GM19043 (cell line): Measurements from ENCODE around the gene CFHR5.
A peak's percentile ranks its signal among the peaks of the same experiment; 100 is the strongest.
"Not testable (repeated sequence)": the region's sequence is repeated elsewhere in the genome, so short reads cannot be mapped to it uniquely, and the experiment has no call there.

Experiments
- ATAC-seq: cut with Tn5 transposase; IDR thresholded peaks from one replicate; pipeline ENCODE4 v1.9.1; 2021; ENCODE audit warnings: low read depth; ENCODE audit not compliant: unreplicated experiment

The CFHR5 gene

DNA sequence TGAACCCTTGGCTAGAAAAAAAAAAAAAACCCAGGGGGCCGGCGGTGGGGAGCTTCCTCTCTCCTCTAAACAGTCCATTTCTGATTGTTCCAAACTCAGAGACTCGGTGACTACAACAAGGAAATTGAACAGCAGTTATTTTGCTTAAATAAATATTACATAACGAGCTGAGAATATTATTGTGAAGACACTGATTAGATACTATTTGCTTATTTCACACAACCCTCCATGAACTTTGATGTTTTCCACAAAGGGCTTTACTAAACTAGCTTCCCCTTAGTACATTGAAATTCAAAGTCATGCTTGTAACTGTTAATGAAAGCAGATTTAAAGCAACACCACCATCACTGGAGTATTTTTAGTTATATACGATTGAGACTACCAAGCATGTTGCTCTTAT is at the start of gene CFHR5:
Gene CFHR5, plus strand, starts transcription at position 279 of the 400 bp plus-strand sequence. Its CDS starts 109 bp downstream, at position 388.
- ATAC-seq: no peak

DNA sequence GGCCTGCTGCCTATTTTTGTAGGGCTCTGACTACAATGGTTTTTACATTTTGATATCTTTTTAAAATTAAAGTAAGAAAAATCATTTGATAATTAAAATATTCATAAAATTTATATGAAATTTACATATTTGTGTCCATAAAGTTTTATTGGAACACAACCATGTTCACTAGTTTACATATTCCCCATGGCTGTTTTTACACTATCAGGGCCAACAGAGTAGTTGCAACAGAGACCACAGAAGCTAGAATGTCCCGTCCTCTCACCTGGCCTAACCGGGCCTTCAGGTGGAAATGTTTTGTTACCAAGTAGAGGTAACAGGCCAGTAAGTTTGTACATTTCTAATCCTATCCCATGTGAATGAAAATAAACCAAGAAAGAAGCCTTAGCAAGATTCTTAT is 44.5 kb upstream of the CFHR5 start:
- ATAC-seq: not testable (repeated sequence)

DNA sequence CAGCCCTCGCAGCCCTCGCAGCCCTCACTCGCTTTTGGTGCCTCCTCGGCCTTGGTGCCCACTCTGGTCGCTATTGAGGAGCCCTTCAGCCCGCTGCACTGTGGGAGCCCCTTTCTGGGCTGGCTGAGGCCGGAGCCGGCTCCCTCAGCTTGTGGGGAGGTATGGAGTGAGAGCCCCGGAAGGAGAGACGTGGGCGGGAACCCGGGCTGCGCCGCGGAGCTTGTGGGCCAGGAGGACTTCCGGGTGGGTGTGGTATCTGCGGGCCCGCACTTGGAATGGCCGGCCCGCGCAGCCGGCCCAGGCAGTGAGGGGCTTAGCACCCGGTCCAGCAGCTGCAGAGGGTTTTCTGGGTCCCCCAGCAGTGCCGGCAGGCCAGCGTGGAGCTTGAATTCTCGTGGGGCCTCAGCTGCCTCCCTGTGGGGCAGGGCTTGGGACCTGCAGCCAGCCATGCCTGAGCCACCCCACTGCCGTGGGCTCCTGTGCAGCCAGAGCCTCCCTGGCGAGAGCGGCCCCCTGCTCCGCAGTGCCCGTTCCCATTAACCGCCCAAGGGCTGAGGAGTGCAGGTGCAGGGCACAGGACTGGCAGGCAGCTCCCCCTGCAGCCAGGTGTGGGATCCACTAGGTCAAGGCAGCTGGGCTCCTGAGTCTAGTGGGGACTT is 43.7 kb upstream of the CFHR5 start:
- no peak for ATAC-seq

DNA sequence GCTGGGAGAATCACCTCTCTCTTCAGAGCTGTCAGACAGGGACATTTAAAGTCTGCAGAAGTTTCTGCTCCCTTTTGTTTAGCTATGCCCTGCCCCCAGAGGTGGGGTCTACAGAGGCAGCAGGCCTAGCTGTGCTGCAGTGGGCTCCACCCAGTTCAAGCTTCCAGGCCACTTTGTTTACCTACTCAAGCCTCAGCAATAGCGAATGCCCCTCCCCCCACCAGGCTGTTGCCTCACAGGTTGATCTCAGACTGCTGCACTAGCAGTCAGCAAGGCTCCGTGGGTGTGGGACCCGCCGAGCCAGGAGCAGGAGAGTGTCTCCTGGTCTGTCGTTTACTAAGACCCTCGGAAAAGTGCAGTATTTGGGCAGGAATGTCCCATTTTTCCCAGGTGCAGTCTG is 35.9 kb upstream of the CFHR5 start:
- not testable (repeated sequence) for ATAC-seq

DNA sequence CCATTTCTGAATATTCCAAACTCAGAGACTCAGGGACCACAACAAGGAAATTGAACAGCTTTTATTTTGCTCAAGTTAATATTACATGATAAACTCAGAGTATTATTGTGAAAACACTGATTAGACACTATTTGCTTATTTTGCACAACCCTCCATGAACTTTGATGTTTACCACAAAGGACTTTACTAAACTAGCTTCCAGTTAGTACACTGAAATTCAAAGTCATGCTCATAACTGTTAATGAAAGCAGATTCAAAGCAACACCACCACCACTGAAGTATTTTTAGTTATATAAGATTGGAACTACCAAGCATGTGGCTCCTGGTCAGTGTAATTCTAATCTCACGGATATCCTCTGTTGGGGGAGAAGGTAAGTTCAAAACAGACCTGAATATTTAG is 33.8 kb upstream of the CFHR5 start, which contains the start of gene CFHR2:
Gene CFHR2, plus strand, starts transcription at position 171 of the 400 bp plus-strand sequence. Its CDS starts 143 bp downstream, at position 314.
- not testable (repeated sequence) for ATAC-seq

DNA sequence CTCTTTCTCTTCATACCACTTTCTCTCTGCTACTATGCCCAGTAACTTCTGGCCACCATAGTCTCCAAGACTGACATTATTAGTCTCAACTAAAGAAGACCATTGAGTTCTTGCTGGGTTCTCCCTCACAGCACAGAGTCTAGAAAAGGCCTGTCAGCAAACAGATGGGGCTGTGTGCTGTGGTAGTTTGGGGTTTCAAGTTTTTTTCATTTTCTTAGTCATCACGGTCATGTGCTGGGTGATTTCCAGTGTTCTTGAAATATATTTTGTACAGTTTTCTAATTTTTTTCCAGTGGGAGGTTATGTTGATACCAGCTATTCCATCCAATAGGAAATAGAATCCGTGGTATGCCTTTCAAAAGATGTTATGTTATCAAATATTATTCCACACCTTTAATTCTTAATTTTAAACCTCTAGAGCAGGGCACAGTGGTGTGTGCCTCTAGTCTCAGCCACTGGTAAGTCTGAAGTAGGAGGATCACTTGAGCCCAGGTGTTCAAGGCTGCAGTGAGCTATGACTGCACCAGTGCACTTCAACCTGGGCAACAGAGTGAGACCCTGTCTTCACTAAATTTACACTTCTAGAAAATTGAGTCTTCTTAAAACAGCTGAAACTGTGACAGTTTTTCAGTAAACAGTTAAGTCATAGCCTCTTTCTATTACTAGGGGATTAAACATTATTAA is 25.5 kb upstream of the CFHR5 start:
- peak; percentile 82 for ATAC-seq

DNA sequence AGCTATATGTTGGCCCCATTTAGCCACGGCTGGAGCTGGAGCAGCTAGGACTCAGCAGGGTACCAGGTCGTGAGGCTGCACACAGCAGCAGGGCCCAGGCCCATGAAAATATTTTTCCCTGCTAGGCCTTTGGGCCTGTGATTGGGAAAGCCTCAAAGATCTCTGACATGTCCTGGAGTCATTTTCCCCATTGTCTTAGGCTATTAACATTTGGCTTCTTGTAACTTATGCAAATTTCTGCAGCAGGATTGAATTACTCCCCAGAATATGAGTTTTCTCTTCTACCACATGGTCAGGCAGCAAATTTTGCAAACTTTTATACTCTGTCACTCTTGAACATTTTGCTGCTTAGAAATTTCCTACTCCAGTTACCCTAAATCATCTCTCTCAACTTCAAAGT is 22.6 kb upstream of the CFHR5 start:
- no peak for ATAC-seq

DNA sequence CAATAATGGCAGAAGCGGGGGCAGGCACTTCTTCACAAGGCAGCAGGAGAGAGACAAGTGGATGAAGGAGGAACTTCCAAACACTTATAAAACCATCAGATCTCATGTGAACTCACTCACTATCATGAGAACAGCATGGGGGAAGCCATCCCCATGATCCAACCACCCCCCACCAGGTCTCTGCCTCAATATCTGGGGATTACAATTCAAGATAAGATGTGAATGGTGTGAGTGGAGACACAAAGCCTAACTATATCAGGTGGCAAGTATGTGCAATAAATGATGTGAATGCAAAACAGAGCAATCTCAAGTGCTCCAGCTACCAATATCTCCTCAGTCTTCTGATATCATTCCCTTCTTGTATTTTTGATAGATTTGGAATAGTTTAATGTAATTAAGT is 21.4 kb upstream of the CFHR5 start:
- ATAC-seq: no peak

DNA sequence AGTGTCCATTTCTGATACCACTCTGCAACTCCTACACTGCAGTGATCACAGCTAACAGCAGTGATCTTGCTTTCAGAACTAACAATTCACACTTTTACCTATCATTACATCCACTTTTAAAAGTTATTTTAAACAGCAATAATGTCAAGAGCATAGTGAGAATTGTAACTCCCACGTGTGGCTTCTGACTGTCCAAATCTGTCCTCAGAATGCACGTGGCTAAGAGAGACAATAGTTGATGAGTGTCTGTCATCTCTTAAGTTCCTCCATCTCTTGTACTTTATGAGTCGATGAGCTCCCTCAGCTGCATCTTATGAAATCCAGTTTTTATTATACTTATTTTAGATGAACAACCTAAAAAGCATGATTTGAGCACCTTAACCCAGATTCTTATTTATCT is 16.5 kb upstream of the CFHR5 start:
- ATAC-seq: no peak

DNA sequence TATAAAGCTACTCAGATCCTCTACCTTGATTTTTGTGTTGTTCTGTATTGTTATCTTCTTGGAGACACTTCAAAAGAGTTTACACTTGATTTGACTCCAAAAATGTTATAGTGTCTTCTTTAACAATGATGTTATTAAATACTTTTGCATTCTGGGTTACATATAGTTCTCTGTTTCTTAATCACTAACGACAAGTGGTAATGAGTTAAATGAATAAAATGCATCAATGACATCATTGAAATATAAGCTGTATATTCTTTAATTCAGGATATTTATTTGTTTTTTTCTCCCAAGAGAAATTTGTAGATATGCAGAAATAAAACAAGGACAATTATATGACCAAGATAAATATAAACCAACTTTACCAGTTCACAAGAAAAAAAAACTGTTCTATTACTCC is 7.2 kb upstream of the CFHR5 start:
- no peak for ATAC-seq

DNA sequence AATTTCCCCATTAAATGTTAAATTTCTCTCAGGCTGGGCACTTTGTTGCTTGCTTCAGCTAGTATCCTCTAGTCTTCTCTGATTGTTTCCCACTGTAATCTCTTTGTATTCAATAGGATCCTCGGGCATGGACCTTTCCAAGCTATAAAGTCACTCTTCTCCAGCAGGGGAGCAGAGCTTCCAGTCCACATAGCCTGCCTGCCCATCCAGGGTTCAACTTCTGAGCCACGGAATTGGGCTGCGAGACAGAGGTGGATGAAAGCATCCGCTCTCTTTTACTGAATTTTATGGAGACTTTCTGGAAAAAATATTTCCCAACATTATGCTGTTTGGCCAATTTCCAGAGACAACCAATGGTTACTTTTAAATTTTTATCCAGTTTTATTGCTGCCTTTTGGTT is 1.1 kb upstream of the CFHR5 start:
- no peak for ATAC-seq

DNA sequence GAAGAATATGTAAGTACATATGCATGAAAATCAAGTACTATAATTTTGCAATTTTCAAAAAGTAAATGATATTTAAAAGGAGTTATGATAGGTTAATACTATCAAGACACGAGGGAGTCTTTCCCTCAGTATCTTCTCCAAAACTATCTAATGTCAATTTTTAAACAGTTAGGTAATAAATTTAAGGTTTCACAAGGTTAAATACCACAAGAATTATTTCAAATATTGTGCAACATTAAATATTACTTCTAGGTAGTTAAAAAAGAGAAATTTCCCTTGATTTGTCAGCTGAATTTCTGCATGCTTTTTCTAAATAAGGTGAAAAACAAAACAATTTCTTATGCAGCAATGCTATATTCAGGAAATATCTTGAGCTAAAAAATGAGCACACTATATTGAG is 3.5 kb downstream of the CFHR5 start:
- ATAC-seq: no peak

DNA sequence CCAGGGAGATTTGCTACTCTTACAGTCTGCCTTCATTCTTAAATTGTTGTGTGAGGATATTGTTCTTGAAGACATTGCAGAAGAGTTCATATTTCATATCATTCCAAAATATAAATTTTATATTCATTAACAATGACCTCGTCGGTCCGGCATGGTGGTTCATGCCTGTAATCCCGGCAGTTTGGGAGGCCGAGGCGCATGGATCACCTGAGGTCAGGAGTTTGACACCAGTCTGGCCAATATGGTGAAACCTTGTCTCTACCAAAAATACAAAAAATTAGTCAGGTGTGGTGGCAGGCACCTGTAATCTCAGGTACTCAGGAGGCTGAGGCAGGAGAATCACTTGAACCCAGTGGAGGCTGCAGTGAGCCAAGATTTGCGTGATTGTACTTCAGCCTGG is 4.9 kb downstream of the CFHR5 start:
- not testable (repeated sequence) for ATAC-seq

DNA sequence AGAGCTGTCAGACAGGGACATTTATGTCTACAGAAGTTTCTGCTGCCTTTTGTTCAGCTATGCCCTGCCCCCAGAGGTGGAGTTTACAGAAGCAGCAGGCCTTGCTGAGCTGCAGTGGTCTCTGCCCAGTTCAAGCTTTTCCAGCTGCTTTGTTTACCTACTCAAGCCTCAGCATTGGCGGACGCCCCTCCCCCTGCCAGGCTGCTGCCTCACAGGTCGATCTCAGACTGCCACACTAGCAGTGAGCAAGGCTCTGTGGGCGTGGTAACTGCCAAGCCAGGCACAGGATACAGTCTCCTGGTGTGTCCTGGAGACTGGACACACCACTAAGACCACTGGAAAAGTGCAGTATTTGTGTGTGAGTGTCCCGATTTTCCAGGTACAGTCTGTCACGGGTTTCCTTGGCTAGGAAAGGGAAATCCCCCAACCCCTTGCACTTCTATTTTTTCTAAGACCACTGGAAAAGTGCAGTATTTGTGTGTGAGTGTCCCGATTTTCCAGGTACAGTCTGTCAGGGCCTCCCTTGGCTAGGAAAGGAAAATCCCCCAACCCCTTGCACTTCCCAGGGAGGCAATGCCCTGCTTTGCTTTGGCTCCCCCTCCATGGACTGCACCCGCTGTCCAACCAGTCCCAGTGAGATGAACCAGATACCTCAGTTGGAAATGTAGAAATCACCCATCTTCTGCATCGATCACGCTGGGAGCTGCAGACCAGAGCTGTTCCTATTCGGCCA is 14.7 kb downstream of the CFHR5 start:
- ATAC-seq: not testable (repeated sequence)

DNA sequence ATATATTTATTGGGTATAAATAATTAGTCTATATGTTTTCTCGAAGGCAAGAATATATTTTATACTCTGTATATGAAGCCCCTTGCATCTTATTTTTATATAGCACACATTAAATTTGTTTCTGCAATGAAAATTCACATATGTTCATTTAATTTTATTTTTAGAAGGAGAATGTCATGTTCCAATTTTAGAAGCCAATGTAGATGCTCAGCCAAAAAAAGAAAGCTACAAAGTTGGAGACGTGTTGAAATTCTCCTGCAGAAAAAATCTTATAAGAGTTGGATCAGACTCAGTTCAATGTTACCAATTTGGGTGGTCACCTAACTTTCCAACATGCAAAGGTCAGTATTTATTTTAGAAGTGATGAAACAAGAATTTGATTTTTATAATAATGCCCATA is 16.6 kb downstream of the CFHR5 start:
- ATAC-seq: no peak

DNA sequence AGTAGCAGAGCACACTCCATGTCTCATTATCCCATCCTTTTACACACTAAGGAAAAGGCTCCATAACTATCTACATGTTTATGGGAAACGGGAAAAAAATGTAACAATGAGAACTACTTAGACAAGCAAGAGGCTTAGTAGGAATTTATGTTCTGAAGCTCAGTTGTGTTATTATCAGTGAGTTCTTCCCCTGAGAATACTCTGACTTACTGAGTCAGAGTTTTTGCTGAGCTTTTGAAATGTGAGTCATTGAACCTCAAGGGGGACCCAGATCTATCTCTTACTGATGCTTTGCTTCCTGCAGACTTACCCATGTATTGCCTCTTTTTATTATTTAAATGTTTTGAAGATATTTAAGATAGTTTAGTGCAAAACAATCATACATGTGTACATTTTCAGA is 20.1 kb downstream of the CFHR5 start:
- ATAC-seq: no peak

DNA sequence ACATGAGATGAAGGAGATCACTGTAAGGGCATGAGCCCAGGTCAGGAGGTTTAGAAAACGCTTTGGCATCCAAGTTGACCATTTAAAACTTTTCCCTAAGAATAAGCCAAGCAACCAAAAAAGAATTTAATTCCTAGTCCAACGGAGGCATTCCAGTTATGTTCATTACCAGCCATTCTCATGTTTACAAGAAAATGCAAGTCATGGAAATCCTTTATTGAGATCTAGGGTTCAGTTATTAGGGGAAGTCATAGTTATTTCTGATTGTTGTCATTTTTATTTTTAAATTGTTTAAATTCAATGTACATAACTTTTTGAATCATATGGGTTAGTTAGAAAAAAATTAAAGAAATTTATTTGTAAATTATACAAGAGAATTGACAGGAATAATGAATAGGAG is 24.5 kb downstream of the CFHR5 start:
- no peak for ATAC-seq

DNA sequence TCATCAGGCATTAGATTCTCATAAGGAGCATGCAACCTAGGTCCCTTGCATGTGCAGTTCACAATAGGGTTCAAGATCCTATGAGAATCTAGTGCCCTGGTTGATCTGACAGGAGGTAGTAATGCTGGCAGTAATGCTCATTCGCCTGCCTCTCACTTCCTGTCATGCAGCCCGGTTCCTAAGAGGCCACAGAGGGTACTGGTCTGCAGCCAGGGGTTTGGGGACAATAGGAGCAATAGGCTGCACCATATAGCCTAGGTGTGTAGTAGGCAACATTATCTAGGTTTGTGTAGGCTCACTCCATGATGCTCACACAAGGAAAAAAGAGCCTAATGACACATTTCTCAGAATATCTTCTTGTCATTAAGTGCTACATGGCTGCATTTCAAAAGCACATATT is 25.8 kb downstream of the CFHR5 start:
- no peak for ATAC-seq

DNA sequence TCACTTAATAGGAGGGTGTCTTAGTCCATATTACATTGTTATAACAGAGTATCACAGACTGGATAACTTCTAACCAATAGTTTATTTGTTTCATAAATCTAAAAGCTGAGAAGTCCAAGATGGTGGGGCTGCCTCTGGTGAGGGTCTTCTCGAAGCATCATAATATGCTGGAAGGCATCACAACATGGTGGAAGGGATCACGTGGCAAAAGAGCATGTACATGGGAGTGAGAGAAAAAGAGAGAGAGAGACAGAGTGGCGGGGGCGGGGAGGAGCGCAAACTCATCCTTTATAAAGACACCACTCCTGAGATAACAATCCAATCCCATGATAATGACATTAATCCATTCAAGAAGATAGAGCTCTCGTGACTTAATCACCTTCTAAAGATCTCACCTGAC is 31.5 kb downstream of the CFHR5 start:
- no peak for ATAC-seq

DNA sequence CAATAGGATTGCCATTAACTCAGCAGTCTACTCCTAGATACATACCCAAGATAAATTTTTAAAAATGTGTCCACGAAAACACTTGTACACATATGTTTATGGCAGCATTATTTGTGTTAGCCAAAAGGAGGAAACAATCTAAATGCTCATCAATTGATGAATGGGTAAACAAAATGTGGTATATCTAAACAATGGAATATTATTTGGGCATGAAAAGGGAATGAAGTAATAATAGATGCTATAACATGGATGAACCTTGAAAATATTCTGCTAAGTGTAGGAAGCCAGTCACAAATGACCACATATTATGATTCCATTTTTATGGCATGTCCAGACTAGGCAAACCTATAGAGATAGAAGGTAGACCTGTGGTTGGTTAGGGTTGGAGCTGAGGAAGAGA is 34.3 kb downstream of the CFHR5 start:
- no peak for ATAC-seq

DNA sequence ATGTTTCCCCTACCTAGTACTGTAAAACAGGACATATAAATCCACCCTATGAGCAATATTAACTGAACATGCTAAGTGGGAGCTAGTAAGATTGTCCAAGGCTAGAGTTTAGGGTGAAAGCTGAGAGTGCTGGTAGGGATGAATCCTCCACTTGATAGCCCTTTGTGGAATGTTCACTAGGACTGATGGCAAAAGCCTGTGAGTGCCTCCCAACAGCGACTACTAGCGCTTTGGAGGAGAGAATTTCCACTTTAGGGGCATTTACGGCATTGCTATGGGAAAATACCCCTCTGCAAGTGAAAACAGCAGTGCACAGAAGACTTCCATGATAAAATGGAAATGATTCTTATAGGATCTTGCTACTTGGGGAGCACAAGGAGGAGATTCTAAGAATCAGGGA is 35.9 kb downstream of the CFHR5 start:
- ATAC-seq: no peak

DNA sequence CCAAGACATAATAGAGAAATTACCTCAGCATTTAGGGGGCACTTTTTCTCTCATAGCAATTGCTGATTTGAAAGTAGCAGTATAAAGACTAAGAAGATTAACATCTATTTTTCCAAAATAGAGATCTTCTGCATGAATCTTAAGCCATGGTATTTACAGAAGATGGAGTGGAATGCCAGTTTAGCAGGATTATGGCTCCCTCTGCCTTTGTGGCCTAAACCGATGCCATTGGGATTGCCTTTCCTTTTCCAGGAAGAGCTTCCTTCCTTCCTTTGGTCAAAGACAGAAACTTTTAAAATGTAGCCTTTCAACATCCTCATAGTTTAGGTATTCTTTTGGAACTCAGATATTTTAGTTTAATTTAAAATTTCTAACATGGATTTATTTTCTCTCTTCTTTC is 39.4 kb downstream of the CFHR5 start:
- no peak for ATAC-seq
